NAMALWA (cell line): ENCODE measurements around the gene KIF14.
A peak's percentile ranks its signal among the peaks of the same experiment; 100 is the strongest.
"Not testable (repeated sequence)": the region's sequence is repeated elsewhere in the genome, so short reads cannot be mapped to it uniquely, and the experiment has no call there.

Source experiments
- DNase-seq: peaks from one replicate; pipeline ENCODE4 v3.0.0-alpha.2; 2015; ENCODE audit warnings: low spot score

Gene KIF14

DNA sequence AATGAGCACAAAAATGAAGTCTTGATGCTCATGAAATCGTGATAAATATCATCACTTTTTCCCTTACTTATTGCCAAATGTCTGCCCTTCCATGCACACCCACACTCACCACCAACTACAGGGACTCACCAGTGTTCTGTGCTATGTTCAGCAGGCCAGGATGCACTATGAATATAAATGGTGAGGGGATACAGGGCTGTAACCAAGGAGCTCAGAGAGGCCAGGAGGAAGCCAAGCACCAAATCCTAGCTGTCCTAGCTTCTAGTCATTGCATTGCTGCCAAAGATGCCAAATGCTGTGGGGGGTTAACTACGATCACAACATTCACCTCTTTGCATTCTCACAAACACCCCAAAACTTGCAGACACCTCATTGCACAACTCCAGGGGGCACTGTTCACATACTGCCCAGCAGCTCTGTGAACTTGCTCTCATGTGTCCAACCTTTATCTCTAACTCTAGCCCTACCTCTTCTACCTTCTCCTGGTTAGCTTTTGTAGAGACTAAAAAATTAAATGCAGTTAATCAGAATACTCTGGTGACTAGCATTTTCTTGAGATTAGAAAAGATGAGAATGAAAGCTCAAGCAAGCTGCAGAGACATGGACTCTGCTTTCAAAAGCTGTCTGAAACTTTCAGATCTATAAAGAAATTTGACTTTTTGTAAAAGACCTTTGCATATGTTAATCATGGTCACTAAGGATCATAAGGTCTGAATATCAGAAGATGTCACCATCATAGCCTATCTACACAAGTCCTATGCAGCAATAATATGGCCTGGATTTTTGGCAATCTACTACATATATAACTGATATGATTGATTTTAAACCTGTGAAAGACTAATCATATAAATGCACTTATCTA is 13.9 kb upstream of the KIF14 start:
- DNase-seq, result no peak

DNA sequence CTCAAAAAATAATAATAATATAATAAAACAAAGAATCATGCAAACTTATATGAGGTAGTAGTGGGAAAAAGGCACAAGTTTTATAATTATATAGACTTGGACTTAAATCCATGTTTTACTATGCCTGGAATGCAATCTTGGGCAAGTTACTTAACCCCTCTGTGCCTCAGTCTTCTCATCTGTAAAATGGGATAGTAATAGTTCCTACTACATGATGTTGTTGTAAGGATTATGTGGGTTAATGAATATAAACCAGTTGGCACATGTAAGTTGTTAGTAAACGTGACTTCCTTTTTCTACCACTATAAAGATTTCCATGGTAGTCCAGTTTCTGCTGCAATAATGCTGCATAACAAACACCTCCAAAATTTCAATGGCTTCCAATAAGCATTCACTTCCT is 10.8 kb upstream of the KIF14 start:
- no peak for DNase-seq

DNA sequence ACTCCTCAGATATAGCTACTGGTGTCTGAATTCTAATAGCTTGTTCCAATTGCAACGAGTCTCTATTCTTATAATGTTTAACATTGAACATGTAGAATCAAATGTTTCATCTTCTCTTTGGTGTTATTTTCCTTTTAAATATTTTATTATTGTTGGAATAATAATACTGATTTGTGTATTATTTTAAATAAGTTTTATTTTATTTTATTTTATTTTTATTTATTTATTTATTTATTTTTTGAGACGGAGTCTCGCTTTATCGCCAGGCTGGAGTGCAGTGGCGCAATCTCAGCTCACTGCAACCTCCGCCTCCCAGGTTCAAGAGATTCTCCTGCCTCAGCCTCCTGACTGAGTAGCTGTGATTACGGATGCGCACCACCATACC is 10.0 kb upstream of the KIF14 start:
- DNase-seq, result not testable (repeated sequence)

DNA sequence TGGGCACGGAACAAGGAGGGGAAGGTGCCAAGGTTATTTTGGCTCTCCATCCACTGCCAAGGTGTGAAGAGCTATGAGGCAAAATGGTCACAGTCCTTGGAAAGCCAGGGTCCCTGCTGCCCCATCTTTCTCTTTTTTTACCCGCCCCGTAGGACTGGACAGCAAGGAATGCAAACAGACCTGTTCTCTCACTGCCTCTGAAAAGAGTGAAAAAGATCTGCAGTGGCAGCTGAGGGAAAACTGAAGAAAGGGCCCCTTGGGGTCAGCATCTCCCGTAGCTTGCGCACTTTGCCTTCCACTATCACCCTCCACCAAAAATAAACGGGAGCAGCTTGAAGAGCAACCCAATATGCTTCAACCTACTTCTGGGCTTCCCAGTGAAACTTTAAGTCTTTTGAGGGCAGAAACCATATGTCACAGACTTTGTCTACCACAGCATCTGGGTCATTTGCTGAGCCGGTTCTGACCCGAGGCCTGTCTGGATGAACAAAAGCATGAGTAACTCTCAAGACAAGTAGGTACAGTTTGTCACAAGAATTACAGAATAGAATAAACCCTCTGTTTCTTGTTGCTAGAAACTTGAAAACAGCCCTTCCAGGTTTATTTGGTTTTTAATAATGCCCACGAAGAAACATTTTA is 9.4 kb upstream of the KIF14 start:
- no peak for DNase-seq

DNA sequence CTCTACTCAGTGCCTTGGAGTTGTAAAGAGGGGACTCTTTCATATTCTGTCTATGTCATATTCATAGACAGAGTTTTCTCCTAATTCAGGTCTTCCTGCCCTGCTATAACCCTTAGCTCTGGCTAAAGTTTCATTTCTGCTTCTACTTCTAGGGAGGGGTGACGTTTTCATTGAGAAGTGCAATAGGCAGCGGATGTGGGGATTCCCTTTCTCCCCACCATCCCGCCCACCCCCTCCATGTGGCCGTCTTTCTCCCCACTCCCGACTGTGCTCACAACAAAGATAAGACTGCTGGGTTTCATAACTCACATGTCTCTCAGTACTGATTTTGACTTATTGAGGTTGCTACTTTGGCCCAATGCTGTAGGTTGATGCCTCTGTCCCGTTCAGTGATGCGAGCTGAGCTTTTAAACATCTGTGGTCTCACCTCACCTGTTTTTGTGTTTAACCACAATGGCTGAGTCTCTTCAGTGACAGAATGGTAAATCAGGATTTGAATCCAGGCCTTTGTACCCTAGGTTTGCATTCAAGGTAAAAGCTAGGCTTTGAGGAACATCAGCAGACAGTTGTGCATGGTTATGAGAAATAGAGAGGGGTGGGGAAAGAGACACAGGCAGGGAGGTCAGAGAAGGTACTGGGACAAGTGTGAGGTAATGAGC is 7.8 kb upstream of the KIF14 start:
- DNase-seq, result peak; percentile 61

DNA sequence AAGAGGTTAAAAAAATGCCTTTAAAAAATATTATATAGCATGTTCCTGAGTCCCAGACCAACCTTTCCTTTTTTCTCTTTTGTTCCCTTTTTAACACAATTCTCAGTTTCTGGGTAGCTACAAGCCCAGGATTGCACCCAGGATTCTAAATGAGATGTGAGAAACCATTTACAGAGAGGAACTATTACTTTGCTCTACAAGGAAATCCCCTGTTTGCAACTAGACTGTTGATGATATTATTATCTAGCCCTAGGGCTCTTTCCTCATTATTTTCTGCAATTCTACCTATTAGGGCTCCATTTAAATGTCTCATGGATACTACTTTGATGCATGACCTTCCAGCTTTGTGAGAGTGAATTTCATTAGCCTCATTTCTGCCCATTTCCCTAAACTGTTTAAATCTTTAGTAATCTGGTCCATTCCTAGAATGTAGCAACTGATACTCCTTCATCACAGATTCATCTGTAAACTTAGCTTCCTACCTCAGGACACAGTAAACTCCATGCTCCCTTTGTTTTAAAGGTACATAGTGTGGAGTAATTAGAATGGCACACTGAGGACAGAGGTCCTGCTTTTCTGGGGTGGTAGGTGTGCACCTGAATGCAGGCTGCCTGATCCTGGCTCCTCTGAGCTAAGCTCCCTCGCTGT is 7.1 kb upstream of the KIF14 start:
- no peak for DNase-seq

DNA sequence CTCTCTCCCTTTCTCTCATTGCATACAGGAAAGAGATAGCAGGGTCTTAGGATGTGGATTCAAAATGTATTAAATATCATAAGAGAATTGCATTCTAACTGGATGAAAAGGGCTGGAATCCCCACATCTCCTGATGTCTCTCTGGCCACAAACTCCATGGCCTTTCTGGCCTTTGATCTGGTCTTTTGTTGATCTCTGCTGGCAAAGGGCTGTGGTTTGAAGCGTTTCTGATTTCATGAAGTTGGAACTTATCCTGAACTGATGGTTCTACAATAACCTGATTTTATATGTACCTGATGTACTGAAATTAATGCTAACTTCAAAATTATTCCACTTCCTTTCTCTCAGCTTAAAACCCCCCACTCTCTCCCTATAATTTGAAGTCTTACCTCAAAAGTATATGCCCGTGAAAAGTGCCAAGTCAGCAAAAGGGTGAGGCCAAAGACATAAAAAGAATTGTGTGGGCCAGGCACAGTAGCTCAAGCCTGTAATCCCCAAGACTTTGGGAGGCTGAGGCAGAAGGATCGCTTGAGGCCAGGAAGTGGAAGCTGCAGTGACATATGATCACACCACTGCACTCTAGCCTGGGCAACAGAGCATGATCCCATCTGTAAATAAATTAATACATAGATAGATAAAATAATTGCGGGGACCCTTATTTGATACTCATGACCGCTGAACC is 6.4 kb upstream of the KIF14 start:
- DNase-seq, result no peak

- no peak for DNase-seq
Observed at GRCh38 chr1:200625381-200625824, 4.9 kb upstream of the KIF14 start.

- DNase-seq, result no peak
Observed at GRCh38 chr1:200624679-200625335, 4.3 kb upstream of the KIF14 start.

DNA sequence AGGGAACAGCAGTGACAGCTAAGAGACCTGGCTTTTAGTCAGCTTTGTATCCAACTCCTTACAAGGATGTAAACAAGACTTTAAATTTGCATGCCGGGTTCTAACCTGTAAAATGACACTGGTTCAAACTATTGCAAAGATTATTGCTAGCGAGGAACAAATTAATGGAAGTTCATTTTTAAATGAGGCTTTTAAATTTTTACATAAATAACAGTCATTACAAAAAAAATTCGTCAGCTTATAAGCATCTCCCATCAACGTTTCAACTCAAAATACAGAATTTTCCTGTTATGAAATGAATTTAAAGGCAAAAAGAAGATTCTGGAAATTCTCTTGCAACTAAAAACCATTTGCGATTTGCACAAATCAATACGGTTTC is 668 bp downstream of the KIF14 start:
- no peak for DNase-seq

DNA sequence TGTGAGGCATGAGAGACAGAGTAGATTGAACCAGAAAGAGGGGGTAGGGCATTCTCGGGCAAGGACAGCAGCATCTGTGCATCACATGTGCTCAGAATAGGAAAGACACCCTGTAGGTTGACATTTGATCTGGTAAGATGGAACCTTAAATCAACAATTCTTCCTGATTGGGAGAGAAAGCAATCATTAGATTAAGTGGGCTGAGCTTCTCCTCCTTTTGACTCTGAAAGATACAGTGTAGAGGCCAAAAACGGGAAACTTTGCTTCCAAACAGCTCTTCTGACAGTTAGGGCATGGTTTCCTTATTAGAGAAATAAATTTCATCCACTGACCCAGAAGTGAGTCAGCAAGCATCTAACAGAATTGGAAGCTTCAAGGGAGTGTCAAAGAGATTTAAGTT is 9.7 kb downstream of the KIF14 start:
- no peak for DNase-seq

- no peak for DNase-seq
Observed at GRCh38 chr1:200602632-200603031, 17.9 kb downstream of the KIF14 start.

GRCh38 chr1:200590001-200590400 is 30.6 kb downstream of the KIF14 start:
- no peak for DNase-seq

DNA sequence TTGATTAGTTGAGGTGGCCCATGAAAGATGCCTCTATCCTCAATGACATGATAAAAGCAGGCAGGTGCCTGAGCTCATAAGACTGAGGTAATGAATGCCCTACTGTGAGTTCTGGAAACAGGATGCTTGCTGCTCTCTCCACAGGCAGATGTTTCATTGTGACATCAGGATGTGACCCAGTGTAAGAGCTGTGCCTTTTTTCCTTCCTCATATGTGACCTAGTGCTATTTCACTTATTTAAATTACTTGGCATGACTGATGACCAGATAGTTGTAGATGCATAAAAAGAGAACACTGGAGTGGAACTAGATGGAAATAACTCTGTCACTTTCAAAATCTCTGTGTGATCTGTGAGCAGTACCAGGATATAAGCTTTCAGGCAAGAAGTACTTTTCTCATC is 31.9 kb downstream of the KIF14 start:
- DNase-seq, result peak; percentile 10

DNA sequence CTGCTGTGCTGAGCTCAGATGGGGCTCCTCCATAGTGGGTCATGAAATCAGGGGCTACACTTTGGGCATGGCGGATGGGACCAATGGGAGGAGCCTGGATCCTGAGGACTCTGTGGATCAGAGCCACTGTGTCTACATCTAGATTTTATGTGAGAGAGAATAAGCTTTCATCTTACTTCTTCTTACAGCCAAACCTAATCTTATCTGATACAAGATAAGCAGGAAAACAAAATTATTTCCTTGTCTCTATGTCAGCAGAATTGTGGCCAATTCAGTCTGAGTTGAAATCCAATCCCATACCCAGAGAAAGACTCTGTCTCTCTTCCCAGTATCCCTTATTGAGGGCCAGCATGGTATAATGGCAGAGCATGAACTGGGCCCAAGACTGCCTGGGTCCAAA is 56.2 kb downstream of the KIF14 start:
- no peak for DNase-seq

DNA sequence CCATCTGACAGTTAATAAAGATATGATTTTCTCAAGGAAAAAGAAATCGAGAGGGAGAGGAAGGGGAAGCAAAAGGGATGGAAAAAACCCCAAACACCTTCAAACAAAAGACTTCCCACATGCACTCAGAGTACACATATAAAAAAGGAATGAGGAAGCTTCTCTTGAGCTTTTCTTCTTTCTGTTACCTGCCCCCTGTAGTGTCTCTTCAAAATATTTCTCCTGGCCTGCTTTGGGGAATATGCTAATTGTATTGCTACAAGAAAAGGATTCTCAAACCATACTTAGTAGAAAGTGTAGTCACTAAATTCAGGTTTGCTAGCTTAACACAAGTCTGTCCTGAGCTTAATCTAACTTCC is 58.7 kb downstream of the KIF14 start:
- DNase-seq, result no peak

- peak; percentile 66 for DNase-seq
Observed at GRCh38 chr1:200558866-200559459, 61.6 kb downstream of the KIF14 start.

DNA sequence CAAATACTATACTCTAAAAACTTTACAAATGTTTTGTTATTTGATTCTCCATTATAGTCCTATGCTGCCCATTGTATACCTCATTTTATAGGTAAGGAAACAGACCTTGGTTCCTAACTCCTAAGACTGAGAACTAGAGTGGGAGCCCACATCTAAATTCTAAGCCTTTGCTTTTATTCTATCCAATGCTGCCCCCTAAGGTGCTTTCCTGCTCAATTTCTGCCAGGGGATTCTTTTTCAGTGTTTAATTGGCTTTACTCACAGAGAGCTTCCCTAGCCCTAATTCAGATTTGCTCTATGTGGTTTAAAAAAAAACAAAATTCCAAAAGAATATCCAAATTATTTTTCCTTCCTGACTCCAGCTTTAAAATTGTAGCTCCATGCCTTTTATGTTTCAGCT is 64.5 kb downstream of the KIF14 start:
- DNase-seq, result peak; percentile 29

DNA sequence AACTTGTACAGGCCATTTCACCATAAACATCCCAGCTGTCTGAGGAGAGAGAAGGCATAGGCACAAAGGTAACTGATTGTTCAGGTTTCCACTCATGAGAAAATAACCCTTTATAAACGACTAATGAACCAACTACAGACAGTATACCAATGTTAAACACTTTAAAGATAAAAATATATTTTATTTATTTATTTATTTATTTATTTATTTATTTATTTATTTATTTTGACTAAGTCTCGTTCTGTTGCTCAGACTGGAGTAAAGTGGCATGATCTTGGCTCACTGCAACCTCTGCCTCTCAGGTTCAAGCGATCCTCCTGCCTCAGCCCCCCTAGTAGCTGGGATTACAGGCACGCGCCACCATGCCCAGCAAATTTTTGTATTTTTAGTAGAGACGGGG is 67.8 kb downstream of the KIF14 start:
- DNase-seq, result not testable (repeated sequence)

DNA sequence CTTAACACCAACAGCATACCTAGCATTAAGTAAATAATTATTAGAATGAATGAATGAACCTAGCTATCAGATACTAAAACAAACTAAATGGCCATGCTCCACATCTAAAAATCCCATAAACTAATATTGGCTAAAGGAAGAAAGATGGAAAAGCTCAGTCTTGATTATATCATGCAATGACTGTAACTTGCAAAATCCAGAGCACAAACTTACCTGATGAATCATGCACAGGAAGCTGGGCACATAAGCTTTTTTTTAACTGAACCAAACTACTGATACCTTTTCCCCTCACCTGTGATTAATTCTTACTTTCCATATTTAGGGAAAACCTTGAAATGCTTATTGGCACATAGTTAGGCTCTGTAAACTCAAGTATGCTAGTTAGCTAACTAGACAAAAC is 70.2 kb downstream of the KIF14 start:
- no peak for DNase-seq

GRCh38 chr1:200547386-200547785 is 73.2 kb downstream of the KIF14 start:
- DNase-seq, result no peak
